Measurements from ENCODE around the gene USP7.
"Not testable (repeated sequence)": the region's sequence is repeated elsewhere in the genome, so short reads cannot be mapped to it uniquely, and the experiment has no call there.

Gene USP7

GRCh38 chr16:8963821-8964441 is at the start of gene USP7:
USP7 (minus strand) TSS chr16:8963906; CDS start chr16:8963285, 621 bp downstream.
- DNase-seq (ENCODE audit: low spot score), result peak; percentile 71

DNA sequence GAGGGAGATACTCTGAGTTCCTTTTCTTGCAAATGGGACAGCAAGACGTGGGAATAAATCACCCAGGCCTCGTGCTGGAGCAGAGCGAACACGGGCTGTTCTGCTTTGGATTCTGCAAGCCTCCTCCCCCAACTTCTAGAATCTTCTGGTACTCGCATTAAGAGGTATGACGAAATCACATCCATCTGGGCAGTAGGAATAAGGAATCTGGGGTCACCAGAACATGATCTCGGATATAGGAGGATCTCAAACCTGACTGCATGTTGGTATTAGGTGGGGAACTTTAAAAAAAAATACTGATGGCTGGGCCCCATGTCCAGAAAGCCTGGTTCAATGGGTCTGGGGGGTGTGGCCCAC is 49.8 kb upstream of the USP7 start:
- no peak for DNase-seq (ENCODE audit: low spot score)

- no peak for DNase-seq (ENCODE audit: low spot score)
Observed at GRCh38 chr16:9012848-9013507, 49.3 kb upstream of the USP7 start.

DNA sequence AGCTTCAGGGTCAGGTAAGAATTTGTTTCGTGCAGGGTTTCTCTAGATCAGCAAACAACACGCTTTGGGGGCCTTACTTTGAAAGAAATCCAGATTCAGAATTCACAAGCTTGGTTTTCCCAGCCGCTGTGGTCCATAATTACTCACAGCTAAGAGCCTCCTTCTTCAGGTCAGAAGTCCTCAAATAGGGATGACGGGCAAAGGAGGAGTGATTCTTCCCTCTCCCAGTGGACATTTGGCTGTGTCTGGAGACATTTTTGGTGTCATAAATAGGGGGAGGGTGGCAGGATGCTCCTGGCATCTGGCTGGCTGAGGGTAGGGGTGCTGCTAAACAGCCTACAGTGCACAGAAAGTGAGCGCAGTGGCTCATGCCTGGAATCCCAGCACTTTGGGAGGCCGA is 48.6 kb upstream of the USP7 start:
- DNase-seq (ENCODE audit: low spot score), result no peak

DNA sequence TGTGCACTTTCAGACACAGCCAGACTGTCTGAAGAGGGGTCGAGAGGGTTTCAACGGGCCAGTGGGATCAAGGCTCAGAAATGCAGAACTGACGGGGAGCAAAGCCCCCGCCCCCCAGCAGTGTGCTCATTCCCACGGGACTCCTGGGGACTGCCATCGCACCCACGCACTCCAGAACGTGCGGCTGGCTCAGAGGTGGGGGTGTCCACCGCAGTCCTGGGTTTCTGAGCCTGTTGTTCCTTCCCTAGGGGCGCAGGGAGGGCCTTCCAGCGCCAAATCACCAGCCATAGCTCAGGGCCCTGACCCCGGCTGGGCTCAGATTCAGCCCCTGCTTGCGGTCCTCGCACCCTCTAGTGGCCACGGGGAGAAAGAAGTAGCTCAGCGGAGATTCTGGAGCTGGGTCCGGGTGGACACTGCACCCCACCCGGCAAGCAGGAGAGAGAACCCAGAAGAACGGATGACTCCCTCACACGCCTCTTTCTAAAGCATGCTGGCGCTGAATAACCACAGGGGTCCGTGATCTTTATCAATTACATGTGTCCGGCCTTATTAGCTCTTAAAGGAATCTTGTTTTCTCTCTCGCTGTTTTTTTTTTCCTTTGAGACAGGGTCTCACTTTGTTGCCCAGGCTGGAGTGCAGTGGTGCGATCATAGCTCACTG is 45.0 kb upstream of the USP7 start:
- peak; percentile 60 for DNase-seq (ENCODE audit: low spot score)

GRCh38 chr16:9007177-9007794 is 43.6 kb upstream of the USP7 start:
- DNase-seq (ENCODE audit: low spot score), result no peak

DNA sequence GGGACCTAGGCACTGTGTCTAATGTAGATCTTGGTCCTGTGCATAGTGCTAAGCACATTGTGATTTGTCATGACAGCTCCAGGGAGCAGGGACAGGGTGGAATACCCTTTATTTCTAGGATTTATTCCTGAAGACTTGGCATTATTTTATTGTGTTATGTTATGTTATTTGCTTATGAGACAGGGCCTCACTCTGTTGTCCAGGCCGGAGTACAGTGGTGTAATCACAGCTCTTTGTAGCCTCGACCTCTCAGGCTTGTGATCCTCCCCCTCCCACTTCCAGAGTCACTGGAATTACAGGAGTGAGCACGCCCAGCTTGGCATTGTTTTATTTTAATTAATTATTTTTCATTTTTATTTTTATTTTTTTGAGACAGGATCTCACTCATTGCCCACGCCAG is 40.5 kb upstream of the USP7 start:
- DNase-seq (ENCODE audit: low spot score), result no peak

DNA sequence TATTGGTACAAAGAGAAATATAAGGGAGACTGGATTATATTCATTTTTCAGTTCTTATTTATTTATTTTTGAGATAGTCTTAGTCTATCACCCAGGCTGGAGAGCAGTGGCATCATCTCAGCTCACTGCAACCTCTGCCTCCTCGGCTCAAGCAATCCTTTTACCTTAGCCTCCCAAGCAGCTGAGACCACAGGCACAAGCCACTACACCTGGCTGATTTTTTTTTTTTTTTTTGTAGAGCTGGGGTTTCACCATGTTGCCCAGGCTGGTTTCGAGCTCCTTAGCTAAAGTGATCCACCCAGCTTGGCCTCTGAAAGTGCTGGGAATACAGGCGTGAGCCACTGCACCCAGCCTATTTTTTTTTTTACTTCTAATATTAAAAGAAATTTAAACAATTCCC is 40.1 kb upstream of the USP7 start:
- DNase-seq (ENCODE audit: low spot score), result no peak

GRCh38 chr16:9003322-9003721 is 39.6 kb upstream of the USP7 start:
- DNase-seq (ENCODE audit: low spot score), result no peak

- DNase-seq (ENCODE audit: low spot score), result no peak
Observed at GRCh38 chr16:9002042-9002441, 38.3 kb upstream of the USP7 start.

- DNase-seq (ENCODE audit: low spot score), result no peak
Observed at GRCh38 chr16:9000664-9001063, 37.0 kb upstream of the USP7 start.

DNA sequence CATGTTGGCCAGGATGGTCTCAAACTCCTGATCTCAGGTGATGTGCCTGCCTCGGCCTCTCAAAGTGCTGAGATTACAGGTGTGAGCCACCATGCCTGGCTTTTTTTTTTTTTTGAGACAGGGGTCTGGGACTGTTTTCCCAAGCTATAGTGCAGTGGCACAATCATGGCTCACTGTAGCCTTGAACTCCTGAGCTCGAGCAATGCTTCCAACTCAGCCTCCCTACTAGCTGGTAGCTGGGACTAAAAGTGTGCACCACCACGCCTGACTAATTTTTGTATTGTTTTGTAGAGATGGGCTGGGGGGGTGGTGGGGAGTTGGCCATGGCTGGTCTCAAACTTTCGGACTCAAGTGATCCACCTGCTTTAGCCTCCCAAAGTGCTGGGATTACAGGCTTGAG is 36.1 kb upstream of the USP7 start:
- DNase-seq (ENCODE audit: low spot score), result no peak

DNA sequence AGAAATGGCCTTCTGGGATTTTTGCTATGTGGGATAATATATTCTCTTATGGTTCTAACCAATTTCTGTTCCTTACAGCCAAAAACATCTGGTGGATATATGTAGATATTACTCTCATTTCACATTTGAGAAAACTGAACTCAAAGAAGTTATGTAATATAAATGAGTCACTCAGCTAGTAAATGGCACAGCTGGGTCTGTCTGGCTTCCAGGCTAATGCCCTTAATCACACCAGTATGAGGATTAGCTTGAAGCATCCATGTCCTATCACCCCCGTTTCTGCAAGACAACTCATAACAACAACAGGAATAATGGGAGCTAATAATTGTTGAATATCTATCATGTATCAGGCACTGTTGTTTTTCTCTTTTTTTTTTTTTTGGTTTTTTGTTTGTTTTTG is 34.4 kb upstream of the USP7 start:
- no peak for DNase-seq (ENCODE audit: low spot score)

DNA sequence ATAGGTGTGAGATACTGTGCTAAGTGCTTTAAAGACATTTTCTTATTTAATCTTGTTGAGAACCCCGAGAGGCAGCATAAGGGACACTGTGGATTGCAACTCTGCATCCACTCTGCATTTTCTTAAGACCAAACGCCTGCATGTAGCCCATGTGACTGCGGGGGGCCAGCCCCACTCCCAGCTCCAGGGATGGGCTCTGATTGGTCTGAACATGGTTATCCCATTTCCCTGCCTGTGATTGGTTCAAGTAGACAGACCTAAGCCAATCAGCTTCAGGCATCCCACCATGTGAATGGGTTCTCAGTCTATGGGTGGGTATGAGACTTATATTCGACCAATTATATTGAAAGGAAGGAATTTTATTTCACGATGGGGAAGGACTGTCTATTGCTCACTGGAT is 33.2 kb upstream of the USP7 start:
- DNase-seq (ENCODE audit: low spot score), result no peak

- no peak for DNase-seq (ENCODE audit: low spot score)
Observed at GRCh38 chr16:8990445-8990844, 26.7 kb upstream of the USP7 start.

DNA sequence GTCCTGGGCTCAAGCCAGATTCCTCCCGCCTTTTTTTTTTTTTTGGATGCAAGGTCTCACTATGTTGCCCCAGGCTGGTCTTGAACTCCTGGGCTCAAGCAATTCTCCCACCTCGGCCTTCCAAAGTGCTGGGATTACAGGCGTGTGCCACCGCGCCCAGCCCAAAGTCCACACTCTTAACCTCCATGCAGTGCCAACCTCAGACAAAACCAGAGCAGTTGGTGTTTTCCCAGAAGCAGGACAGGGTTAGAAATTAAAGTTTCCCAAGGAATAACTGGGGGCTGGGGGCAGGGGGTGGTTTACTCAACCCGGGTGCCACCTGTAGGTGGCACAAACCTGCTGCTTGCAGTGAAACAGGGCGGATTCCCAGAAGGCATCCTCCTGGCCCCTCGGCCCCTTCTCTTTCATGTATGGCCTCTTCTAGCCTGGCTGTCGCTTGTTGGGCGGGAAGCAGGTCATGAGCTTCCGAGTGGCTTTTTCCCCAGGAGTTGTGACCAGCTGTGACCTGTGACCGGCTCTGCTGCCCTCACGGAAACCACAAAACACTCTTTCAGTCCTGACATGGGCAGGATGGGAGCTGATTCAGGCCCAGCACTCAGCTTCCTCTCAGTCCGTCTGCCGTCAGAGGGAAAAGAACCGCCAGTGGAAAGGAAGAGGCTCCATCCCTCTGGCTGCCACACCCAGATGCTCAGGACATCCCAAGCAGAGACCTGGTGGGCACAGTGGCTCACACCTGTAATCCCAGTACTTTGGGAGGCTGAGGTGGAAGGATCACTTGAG is 25.6 kb upstream of the USP7 start:
- peak; percentile 80 for DNase-seq (ENCODE audit: low spot score)

GRCh38 chr16:8986818-8987191 is 23.1 kb upstream of the USP7 start:
- no peak for DNase-seq (ENCODE audit: low spot score)

DNA sequence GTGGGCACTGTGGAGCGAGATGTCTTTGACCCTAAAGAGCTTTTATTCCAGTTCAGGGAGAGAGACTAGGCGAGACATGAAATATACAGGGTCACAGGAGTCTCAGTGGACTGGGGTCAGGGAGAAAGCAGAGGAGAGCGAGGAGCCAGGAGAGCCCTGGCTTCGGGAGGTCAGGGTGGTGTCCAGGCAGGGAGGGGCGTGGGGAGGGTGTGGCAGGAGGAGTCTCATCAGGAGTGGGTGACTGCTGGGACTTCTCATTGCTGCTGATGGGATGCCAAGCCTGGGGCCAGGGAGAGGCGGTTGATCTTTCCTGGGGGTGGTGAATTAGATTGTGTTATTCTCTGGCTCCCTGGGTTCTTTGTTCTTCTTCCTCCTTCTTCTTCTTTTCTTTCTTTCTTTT is 22.4 kb upstream of the USP7 start:
- DNase-seq (ENCODE audit: low spot score), result no peak

- DNase-seq (ENCODE audit: low spot score), result no peak
Observed at GRCh38 chr16:8982816-8983215, 19.1 kb upstream of the USP7 start.

- DNase-seq (ENCODE audit: low spot score), result not testable (repeated sequence)
Observed at GRCh38 chr16:8981901-8982300, 18.2 kb upstream of the USP7 start.

DNA sequence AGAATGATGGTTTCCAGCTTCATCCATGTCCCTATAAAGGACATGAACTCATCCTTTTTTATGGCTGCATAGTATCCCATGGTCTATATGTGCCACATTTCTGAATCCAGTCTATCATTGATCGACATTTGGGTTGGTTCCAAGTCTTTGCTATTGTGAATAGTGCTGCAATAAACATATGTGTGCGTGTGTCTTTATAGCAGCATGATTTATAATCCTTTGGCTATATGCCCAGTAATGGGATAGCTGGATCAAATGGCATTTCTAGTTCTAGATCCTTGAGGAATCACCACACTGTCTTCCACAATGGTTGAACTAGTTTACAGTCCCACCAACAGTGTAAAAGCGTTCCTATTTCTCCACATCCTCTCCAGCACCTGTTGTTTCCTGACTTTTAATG is 12.5 kb upstream of the USP7 start:
- DNase-seq (ENCODE audit: low spot score), result not testable (repeated sequence)

DNA sequence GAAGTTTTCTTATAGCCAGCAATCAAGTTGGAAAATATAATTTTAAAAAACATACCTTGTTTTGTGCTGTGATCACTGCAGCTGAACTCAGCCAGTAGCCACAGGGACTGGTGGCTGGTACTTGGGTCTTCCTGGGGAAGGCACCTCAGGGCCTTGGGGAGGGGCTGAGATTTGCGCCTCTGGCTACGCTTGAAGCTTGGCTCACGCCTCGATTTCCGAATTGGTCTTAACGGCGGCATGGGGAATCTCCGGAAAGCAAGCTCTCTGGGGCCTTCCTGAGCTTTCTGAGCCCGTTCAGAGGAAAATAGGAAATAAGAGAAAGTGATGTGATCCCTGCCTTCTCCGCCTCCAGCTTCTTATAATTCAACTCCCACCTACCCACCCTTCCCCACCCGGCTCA is 11.3 kb upstream of the USP7 start:
- no peak for DNase-seq (ENCODE audit: low spot score)

Measured in kidney capillary endothelial cell (primary cell).